Stimulated activated effector memory CD8-positive, alpha-beta T cell treated with anti-CD3 and anti-CD28 coated beads, Interleukin-12 subunit alpha, Interleukin-12 subunit beta, amount 100 ng/mL, for 72 hours (primary cell): ENCODE data around the gene LMF1.
A peak's percentile ranks its signal among the peaks of the same experiment; 100 is the strongest.

Experiments
- ATAC-seq: fragments of 150-1000 bp; cut with Tn5 transposase; 2 replicates; pipeline ENCODE4 v1.10.0; 2021
- DNase-seq, 2 donors: peaks; one replicate each; pipeline ENCODE4 v3.0.0; 2021 to 2022; ENCODE audit warnings: low spot score in 2 of 2
- H3K27ac Mint-ChIP-seq: one replicate; pipeline ENCODE4 v1.8.0; 2022; ENCODE audit warnings: mild to moderate bottlenecking, mixed read lengths
- H3K36me3 Mint-ChIP-seq: one replicate; pipeline ENCODE4 v1.8.0; 2022; ENCODE audit warnings: mild to moderate bottlenecking, mixed read lengths
- H3K4me1 Mint-ChIP-seq: one replicate; pipeline ENCODE4 v1.8.0; 2022; ENCODE audit warnings: mixed read lengths
- H3K4me3 Mint-ChIP-seq: one replicate; pipeline ENCODE4 v1.8.0; 2022; ENCODE audit warnings: mild to moderate bottlenecking, mixed read lengths
- H3K9me3 Mint-ChIP-seq: one replicate; pipeline ENCODE4 v1.8.0; 2022; ENCODE audit warnings: mixed read lengths

The LMF1 gene

GRCh38 chr16:993731-994130 is 22.9 kb upstream of the LMF1 start:
- Mint-ChIP-seq H3K27ac (no peak overlapping the region), H3K36me3 (no peaks in the 10 kb centered on the region), H3K4me3 (no peak overlapping the region), H3K4me1 (peaks cover 39% of the 10 kb centered on the region), H3K9me3 (no peaks in the 10 kb centered on the region)
- DNase-seq (no peak), ATAC-seq (no peak)

GRCh38 chr16:991773-992172 is 21.0 kb upstream of the LMF1 start:
- no peak for DNase-seq
- Mint-ChIP-seq H3K36me3 (no peaks in the 10 kb centered on the region), H3K27ac (no peak overlapping the region), H3K4me1 (peaks cover 19% of the 10 kb centered on the region), H3K4me3 (no peak overlapping the region), H3K9me3 (no peaks in the 10 kb centered on the region)
- no peak for ATAC-seq

GRCh38 chr16:991345-991744 is 20.6 kb upstream of the LMF1 start:
- Mint-ChIP-seq H3K27ac (no peak overlapping the region), H3K4me3 (no peak overlapping the region), H3K36me3 (no peaks in the 10 kb centered on the region), H3K4me1 (peaks cover 15% of the 10 kb centered on the region), H3K9me3 (no peaks in the 10 kb centered on the region)
- ATAC-seq (no peak), DNase-seq (no peak)

GRCh38 chr16:990516-991291 is 19.9 kb upstream of the LMF1 start:
- Mint-ChIP-seq H3K27ac (no peak overlapping the region), H3K36me3 (no peaks in the 10 kb centered on the region), H3K4me1 (peaks cover 9% of the 10 kb centered on the region), H3K4me3 (no peak overlapping the region), H3K9me3 (no peaks in the 10 kb centered on the region)
- no peak for DNase-seq
- no peak for ATAC-seq

GRCh38 chr16:989354-989814 is 18.6 kb upstream of the LMF1 start:
- no peak for ATAC-seq
- Mint-ChIP-seq H3K9me3 (no peaks in the 10 kb centered on the region), H3K4me3 (no peak overlapping the region), H3K4me1 (no peaks in the 10 kb centered on the region), H3K27ac (no peak overlapping the region), H3K36me3 (no peaks in the 10 kb centered on the region)
- no peak for DNase-seq

GRCh38 chr16:988471-989353 is 17.9 kb upstream of the LMF1 start:
- DNase-seq (no peak), ATAC-seq (no peak)
- Mint-ChIP-seq H3K4me3 (no peak overlapping the region), H3K9me3 (no peaks in the 10 kb centered on the region), H3K36me3 (no peaks in the 10 kb centered on the region), H3K4me1 (no peaks in the 10 kb centered on the region), H3K27ac (no peak overlapping the region)

- Mint-ChIP-seq H3K9me3 (no peaks in the 10 kb centered on the region), H3K4me3 (no peak overlapping the region), H3K36me3 (no peaks in the 10 kb centered on the region), H3K4me1 (no peaks in the 10 kb centered on the region), H3K27ac (no peak overlapping the region)
- DNase-seq (no peak), ATAC-seq (no peak)
Measured at GRCh38 chr16:987906-988305, 17.1 kb upstream of the LMF1 start.

- Mint-ChIP-seq H3K36me3 (no peaks in the 10 kb centered on the region), H3K9me3 (no peaks in the 10 kb centered on the region), H3K4me3 (no peak overlapping the region), H3K4me1 (no peaks in the 10 kb centered on the region), H3K27ac (no peak overlapping the region)
- no peak for ATAC-seq
- DNase-seq: no peak
Measured at GRCh38 chr16:986925-987582, 16.3 kb upstream of the LMF1 start.

- DNase-seq: no peak
- H3K4me3 Mint-ChIP-seq: no peak overlapping the region
- H3K27ac Mint-ChIP-seq: no peak overlapping the region
Measured at GRCh38 chr16:986411-986810, 15.6 kb upstream of the LMF1 start.

GRCh38 chr16:985646-986400 is 15.0 kb upstream of the LMF1 start:
- no peak for ATAC-seq
- H3K4me1 Mint-ChIP-seq: no peaks in the 10 kb centered on the region
- H3K27ac Mint-ChIP-seq: no peak overlapping the region
- DNase-seq: no peak
- H3K36me3 Mint-ChIP-seq: no peaks in the 10 kb centered on the region
- H3K9me3 Mint-ChIP-seq: no peaks in the 10 kb centered on the region
- H3K4me3 Mint-ChIP-seq: no peak overlapping the region

More at GRCh38 chr16:986411-986810, 15.6 kb upstream of the LMF1 start:
- H3K9me3 Mint-ChIP-seq: no peaks in the 10 kb centered on the region
- no peaks in the 10 kb centered on the region for H3K4me1 Mint-ChIP-seq
- no peak for ATAC-seq
- no peaks in the 10 kb centered on the region for H3K36me3 Mint-ChIP-seq

- H3K4me3 Mint-ChIP-seq: no peak overlapping the region
- H3K9me3 Mint-ChIP-seq: no peaks in the 10 kb centered on the region
- no peaks in the 10 kb centered on the region for H3K4me1 Mint-ChIP-seq
- ATAC-seq (no peak), DNase-seq (no peak)
- no peak overlapping the region for H3K27ac Mint-ChIP-seq
- H3K36me3 Mint-ChIP-seq: no peaks in the 10 kb centered on the region
Measured at GRCh38 chr16:984736-985636, 14.2 kb upstream of the LMF1 start.

- no peaks in the 10 kb centered on the region for H3K36me3 Mint-ChIP-seq
- ATAC-seq: no peak
- H3K4me3 Mint-ChIP-seq: no peak overlapping the region
- H3K27ac Mint-ChIP-seq: no peak overlapping the region
- no peak for DNase-seq
- no peaks in the 10 kb centered on the region for H3K9me3 Mint-ChIP-seq
- H3K4me1 Mint-ChIP-seq: no peaks in the 10 kb centered on the region
Measured at GRCh38 chr16:984121-984694, 13.4 kb upstream of the LMF1 start.

- Mint-ChIP-seq H3K27ac (no peak overlapping the region), H3K4me1 (peaks cover under 1% of the 10 kb centered on the region), H3K36me3 (no peaks in the 10 kb centered on the region), H3K9me3 (no peaks in the 10 kb centered on the region), H3K4me3 (peak overlapping the region; percentile 55)
- DNase-seq (no peak), ATAC-seq (no peak)
Measured at GRCh38 chr16:983044-984030, 12.6 kb upstream of the LMF1 start.
